GM19397 (cell line): ENCODE results near the gene MRPL3.

ENCODE experiments used
- ATAC-seq: cut with Tn5 transposase; IDR thresholded peaks from one replicate; pipeline ENCODE4 v1.9.1; 2021; ENCODE audit warnings: mild to moderate bottlenecking, moderate library complexity; ENCODE audit not compliant: unreplicated experiment

The MRPL3 gene

GRCh38 chr3:131502530-131503319, at the start of gene MRPL3:
MRPL3 (minus strand) TSS chr3:131502971; CDS start chr3:131502821, 150 bp downstream.
- peak; percentile 96 for ATAC-seq

DNA sequence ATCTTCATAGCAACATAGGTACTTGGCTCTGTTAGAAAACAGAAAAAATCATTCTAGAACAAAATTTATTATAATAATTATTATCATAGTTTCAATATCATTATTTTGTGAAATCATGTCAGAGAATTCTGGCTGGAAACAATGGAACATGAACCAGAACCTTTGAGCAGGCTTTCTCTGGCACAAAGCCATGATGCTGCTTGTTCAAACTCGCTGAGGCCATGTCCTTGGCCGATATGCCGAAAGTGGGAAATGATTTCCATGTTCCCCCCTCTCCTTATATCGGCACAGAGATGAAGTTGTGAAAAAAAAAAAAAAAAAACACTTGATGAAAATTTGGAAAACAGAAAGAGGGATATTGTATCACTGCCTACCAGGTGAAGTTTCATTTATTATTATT, 49.0 kb upstream of the MRPL3 start:
- no peak for ATAC-seq

- no peak for ATAC-seq
Measured at GRCh38 chr3:131550562-131551465, 48.0 kb upstream of the MRPL3 start.

- ATAC-seq = no peak
Measured at GRCh38 chr3:131549340-131549739, 46.6 kb upstream of the MRPL3 start.

GRCh38 chr3:131547585-131547984, 44.8 kb upstream of the MRPL3 start:
- ATAC-seq = no peak

GRCh38 chr3:131546441-131546840, 43.7 kb upstream of the MRPL3 start:
- ATAC-seq = no peak

DNA sequence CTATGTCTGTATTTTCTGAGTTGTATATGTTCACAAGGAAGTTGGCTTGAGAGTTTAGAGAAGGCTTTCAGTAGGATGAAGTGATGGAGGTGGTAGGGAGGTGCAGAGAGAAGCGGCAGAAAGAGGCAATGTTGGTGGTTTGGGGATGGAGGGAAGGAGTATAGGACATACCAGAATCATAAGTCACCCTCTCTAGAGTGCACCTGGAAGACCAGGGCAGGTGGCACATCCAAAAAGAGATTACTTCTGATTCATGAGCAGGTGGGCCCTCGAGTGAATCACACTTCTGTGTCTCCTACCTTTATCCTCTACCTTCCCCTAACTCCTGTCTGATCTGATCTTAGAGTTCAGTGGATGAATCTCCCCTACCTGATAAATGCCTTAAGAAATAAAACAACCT, 41.8 kb upstream of the MRPL3 start:
- ATAC-seq = no peak

DNA sequence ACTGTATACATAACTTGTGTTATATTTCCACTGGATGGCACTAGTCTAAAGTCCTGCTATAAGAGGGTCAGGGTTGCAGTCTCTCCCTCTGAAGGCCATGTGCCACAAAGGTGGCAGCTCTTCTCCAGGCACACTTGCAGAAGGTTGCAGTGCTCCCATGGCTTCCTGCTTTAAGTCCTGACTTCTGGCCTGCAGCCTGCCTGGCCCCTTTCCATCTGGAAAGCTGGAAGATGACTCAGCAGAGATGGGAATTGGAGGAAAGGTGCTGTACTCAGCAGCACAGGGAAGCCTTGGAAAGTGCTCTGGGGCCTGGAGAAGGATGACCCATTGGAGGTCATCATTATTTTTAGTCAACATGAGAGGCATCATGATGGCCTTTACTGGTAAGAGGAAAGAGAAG, 40.9 kb upstream of the MRPL3 start:
- no peak for ATAC-seq

DNA sequence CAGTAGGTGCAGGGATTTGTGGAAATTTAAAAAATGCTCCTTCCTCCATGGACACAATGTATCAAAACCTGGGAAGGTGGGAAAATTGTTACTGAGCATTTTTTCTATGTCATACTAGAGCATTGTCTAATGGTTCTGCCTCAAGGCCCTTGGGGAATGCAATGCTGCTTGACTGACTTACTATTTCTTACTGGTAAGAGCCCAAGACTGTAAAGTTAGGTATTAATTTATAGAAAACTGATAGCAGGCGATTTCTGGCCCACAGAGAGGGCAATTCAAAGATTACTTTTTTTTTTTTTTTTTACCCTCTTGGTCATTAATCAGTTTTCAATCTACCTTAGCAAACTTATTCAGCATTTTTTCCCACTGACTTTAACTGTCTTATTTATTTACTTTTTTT, 38.5 kb upstream of the MRPL3 start:
- ATAC-seq = no peak

DNA sequence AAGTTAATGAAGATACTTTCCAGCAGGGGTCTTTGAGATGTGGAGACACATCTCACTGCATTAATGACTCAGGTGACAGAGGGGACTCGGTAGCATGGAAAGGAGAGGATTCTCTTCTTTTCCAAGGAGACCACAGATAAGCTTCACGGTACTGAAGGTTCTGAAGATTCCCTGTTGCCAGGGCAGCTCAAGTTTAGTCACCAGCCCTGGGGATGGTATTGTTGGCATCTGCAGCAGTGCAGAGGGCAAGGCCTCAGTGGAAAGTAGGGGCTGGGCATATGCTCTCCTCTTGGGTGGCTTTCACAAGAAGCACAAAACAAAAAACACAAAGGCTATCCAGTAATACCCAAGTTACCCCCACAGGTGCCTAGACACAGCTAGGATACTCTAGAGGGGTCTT, 38.0 kb upstream of the MRPL3 start:
- ATAC-seq = no peak

DNA sequence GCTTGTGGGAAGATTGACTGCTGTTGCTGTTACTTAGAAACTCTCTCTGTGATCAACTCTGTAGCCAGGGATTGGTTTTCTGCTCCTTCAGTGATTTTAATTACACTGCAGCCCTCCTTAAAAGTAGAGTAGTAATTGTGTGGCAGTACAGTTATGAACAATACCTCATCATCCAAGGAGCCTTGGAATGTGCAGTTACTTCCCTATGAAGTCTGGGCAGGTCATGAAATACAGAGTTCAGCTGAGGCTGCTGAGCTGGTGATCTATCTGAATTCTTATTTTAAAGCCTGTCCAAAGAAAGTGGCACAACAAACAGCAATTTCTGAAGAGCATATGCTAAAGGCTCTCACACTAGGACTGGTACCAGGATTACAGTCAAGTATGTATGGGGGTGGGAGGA, 37.4 kb upstream of the MRPL3 start:
- ATAC-seq = no peak

DNA sequence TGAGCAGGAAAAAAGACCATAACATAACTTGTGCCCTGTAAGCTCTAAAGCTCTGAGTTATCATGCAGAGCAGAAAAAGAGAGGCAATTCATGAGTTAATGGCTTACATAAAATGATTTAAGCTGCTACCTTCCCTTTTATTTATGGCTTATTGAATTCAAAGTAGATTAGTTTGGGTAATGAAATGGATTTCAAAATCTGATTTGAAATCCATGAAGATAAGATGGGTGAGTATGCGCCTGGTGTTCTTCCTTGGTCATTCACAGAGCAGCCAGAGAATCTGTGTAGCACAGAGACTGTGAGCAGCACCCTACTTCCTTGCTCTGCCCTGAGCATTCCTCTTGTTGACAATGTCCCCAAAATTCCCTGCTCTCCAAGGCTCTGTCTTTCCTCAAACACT, 36.2 kb upstream of the MRPL3 start:
- no peak for ATAC-seq

- ATAC-seq = no peak
Measured at GRCh38 chr3:131537531-131537930, 34.8 kb upstream of the MRPL3 start.

DNA sequence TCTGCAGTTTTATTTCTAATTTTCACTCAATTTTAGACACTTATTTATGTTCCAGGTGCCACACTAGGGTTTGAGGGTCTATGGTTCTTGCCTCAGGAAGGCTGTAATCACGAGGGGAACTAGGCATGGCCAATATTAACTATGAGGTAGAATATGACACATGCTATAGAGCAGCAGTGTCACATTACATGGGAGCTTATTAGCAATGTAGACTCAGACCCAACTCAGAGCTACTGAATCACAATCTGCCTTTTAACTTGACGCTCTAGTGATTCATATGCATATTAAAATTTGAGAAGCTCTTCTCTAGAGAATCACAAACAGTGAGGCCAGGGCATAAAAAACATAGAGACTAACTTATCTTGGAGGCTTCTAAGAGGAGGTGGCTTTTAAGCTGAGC, 32.8 kb upstream of the MRPL3 start:
- no peak for ATAC-seq

GRCh38 chr3:131535131-131535530, 32.4 kb upstream of the MRPL3 start:
- no peak for ATAC-seq

DNA sequence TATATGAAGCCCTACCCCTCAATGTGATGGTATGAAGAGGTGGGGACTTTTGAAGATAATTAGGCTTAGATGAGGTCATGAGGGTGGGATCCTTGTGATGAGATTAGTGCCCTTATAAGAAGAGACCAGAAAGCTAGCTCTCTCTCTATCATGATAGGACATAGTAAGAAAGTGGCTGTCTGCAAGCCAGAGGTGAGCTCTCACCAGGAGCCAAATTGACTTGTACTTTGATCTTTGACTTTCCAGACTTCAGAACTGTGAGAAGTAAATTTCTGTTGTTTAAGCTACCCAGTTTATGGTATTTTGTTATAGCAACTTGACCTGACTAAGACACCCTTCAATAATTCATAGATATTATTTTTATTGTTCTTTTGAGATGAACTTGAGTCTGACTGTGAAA, 29.9 kb upstream of the MRPL3 start:
- ATAC-seq = no peak

GRCh38 chr3:131530843-131531242, 28.1 kb upstream of the MRPL3 start:
- no peak for ATAC-seq

GRCh38 chr3:131530388-131530787, 27.6 kb upstream of the MRPL3 start:
- ATAC-seq = no peak

GRCh38 chr3:131526801-131527347, 24.1 kb upstream of the MRPL3 start:
- ATAC-seq = no peak

GRCh38 chr3:131518680-131519079, 15.9 kb upstream of the MRPL3 start:
- no peak for ATAC-seq

DNA sequence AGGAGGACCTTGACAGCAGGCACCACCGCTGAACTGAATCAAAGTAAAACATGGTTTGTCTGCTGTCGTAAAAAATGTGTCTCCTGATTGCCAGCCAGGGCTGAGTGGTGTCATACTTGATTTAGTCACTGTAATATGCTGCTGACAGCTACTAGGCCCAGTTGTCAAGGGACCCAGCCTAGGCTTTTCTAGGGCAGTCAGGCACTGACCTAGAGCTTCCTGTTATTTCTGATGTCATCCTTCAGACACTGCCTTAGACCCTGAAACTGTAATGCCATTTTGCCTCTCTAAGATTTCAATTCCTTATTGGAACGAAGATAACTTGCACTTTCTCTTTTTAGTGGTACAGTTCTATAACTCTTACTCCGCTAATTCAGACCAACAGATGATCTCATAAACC, 2.6 kb upstream of the MRPL3 start:
- ATAC-seq = no peak

DNA sequence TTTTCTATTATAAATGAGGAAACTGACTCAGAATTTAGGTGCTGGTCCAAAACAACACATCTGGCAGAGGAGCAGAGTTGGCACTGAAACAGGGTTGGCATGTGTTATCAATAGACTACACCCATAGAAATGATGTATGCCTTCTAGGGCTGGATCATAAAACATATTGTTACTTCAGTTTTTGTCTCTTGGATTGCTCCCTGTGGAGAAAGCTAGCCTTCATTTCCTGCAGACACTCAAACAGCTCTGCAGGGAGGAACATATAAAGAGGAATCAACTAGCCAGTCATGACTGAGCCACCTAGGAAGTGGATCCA, 507 bp upstream of the MRPL3 start:
- ATAC-seq = no peak
